ES-I3 (cell line): Measurements from ENCODE around the gene WBP4.

Source experiments
- H3K36me3 ChIP-seq: 2 replicates; pipeline ENCODE4 v1.6.1; 2013; ENCODE audit warnings: mild to moderate bottlenecking, low read length, control low read depth, moderate library complexity; ENCODE audit not compliant: insufficient read depth
- H3K4me1 ChIP-seq: 2 replicates; pipeline ENCODE4 v1.6.1; 2013; ENCODE audit warnings: mild to moderate bottlenecking, control low read depth, low read length; ENCODE audit not compliant: insufficient read depth
- H3K9ac ChIP-seq: 2 replicates; pipeline ENCODE4 v1.6.1; 2013; ENCODE audit warnings: low read depth, mild to moderate bottlenecking, low read length, moderate library complexity
- H3K9me3 ChIP-seq: 2 replicates; pipeline ENCODE4 v1.6.1; 2013; ENCODE audit warnings: mild to moderate bottlenecking, low read length, moderate library complexity; ENCODE audit not compliant: control insufficient read depth, insufficient read depth

The WBP4 gene

GRCh38 chr13:41132512-41133152, 71.3 kb downstream of the WBP4 start, which contains the start of gene KBTBD6:
KBTBD6 (minus strand) TSS chr13:41132802; CDS start chr13:41132511, 291 bp downstream.
- Histone ChIP-seq H3K36me3 (no peaks in the 10 kb centered on the region), H3K9ac (peak within 1 kb of the TSS; percentile 62), H3K4me1 (peaks cover 11% of the 10 kb centered on the region; the same call in 1 of the 2 replicates), H3K9me3 (no peaks in the 10 kb centered on the region)
